Left lung (tissue), 10 donors: ENCODE data around the gene ELL. TPM values are rescaled to one million over a fixed set of nuclear protein-coding genes. Genes with fewer than 3 reads are reported as not detected.
"Not testable (repeated sequence)": the region's sequence is repeated elsewhere in the genome, so short reads cannot be mapped to it uniquely, and the experiment has no call there.

Experiments used
- ATAC-seq: fragments of 200-7000 bp; cut with Tn5 transposase; one replicate; pipeline ENCODE4 v1.9.1; 2020; ENCODE audit warnings: moderate library complexity
- DNase-seq, 4 donors: peaks; one replicate each; pipeline ENCODE4 v3.0.0-alpha.2; 2013 to 2020
- H3K27ac ChIP-seq, 2 donors: fragments of 200-600 bp; sonication (generic) in 1 of 2; one replicate each; pipeline versions ENCODE4 v1.5.0 to v1.8.0; 2020 to 2021
- H3K27me3 ChIP-seq, 2 donors: fragments of 200-600 bp; sonication (generic) in 1 of 2; one replicate each; pipeline versions ENCODE4 v1.5.0 to v1.8.0; 2020 to 2021
- H3K36me3 ChIP-seq, 2 donors: fragments of 200-600 bp; sonication (generic) in 1 of 2; one replicate each; pipeline versions ENCODE4 v1.5.0 to v1.8.0; 2020 to 2021
- H3K4me1 ChIP-seq, 2 donors: fragments of 200-600 bp; one replicate each; pipeline ENCODE4 v1.8.0; 2021
- H3K4me3 ChIP-seq, 2 donors: fragments of 200-600 bp; sonication (generic) in 1 of 2; one replicate each; pipeline versions ENCODE4 v1.5.0 to v1.8.0; 2020 to 2021; ENCODE audit warnings: mild to moderate bottlenecking in 1 of 2
- H3K9me3 ChIP-seq, 2 donors: fragments of 200-600 bp; sonication (generic) in 1 of 2; one replicate each; pipeline versions ENCODE4 v1.5.0 to v1.8.0; 2020 to 2021
- CTCF ChIP-seq, 2 donors: fragments of 200-600 bp; sonication (generic) in 1 of 2; IDR thresholded peaks; one replicate each; pipeline versions ENCODE4 v1.5.0 to v1.8.0; 2021; ENCODE audit warnings: antibody characterized with exemption in 2 of 2
- intact Hi-C, 2 donors: fragments of 100-400 bp; cut with DNase I; formaldehyde crosslinking; loops; one replicate each; pipeline versions ENCODE4 v1.11.2 to v1.14.2; 2022
- polyA plus RNA-seq, 6 donors: library from polyadenylated mRNA; unstranded; fragments of 120-200 nt; gene quantifications; one replicate each; pipeline ENCODE4 v1.2.1, GENCODE V29; 2013; ENCODE audit not compliant: insufficient read length in 6 of 6
- total RNA-seq, 2 donors: library from RNA; stranded (reverse); fragmentation: NEBNext Ultra II Directional; extraction: Animal tissue kit (Norgen Biotek cat#: 25700); gene quantifications; one replicate each; pipeline ENCODE4 v1.2.1, GENCODE V29; 2021
- donor health status: DM: no; HTN: yes; CAD: no.
- donor health status: DM: no; HTN: no; CAD: no.

The ELL gene
- total and polyA plus RNA-seq, 8 donors: 8.5 to 22.9 (median 9.9) TPM

GRCh38 chr19:18532168-18532890, 10.5 kb upstream of the ELL start:
- H3K36me3 ChIP-seq: peaks cover 0 to 65% of the 10 kb centered on the region in 2 donors
- DNase-seq: no peak
- no peak for ATAC-seq

DNA sequence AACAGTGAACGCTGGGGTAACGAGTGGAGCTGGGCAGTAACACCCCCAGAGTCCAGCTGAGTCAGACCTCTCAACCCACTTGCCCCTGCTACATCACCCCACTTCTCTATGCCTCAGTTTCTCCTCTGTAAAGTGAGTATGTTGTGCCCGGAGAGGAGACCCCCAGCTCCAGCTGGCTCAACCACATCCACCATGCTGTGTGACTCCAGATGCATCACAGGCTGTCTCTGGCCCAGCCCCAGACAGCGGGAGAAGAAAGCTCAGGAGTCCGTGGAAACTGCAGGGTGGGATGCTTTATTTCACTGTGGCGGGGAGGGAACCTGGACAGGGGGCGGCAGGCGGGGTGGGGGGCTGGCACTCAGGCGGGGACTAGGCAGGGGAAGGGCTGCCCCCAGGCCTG, 9.6 kb upstream of the ELL start:
- no peaks in the 10 kb centered on the region for H3K9me3 ChIP-seq
- H3K4me1 ChIP-seq: no peaks in the 10 kb centered on the region
- H3K27me3 ChIP-seq: no peaks in the 10 kb centered on the region
- H3K4me3 ChIP-seq: no peak overlapping the region
- DNase-seq (no peak), ATAC-seq (no peak)
- no peak overlapping the region for H3K27ac ChIP-seq
- intact Hi-C loops: no loop called here
- H3K36me3 ChIP-seq: peaks cover 0 to 56% of the 10 kb centered on the region in 2 donors
- TF ChIP-seq CTCF (IDR thresholded peaks at IDR 0.05): no peak

More at GRCh38 chr19:18532168-18532890, 10.5 kb upstream of the ELL start:
- Histone ChIP-seq H3K4me1 (no peaks in the 10 kb centered on the region), H3K4me3 (no peak overlapping the region), H3K9me3 (no peaks in the 10 kb centered on the region), H3K27me3 (no peaks in the 10 kb centered on the region), H3K27ac (no peak overlapping the region)
- intact Hi-C loops: no loop called here
- TF ChIP-seq CTCF (IDR thresholded peaks at IDR 0.05): no peak

- ATAC-seq (no peak), DNase-seq (no peak)
- Histone ChIP-seq H3K4me1 (no peaks in the 10 kb centered on the region), H3K9me3 (no peaks in the 10 kb centered on the region), H3K4me3 (no peak overlapping the region), H3K27me3 (no peaks in the 10 kb centered on the region), H3K36me3 (peaks cover 0 to 39% of the 10 kb centered on the region in 2 donors), H3K27ac (no peak overlapping the region)
- intact Hi-C loops: no loop called here
- no peak for TF ChIP-seq CTCF (IDR thresholded peaks at IDR 0.05)
These were observed 7.9 kb upstream of the ELL start for GRCh38 chr19:18529782-18530181.

- Histone ChIP-seq H3K36me3 (peaks cover 0 to 6% of the 10 kb centered on the region in 2 donors), H3K4me1 (peaks cover 0 to 5% of the 10 kb centered on the region in 2 donors), H3K27me3 (no peaks in the 10 kb centered on the region), H3K9me3 (no peaks in the 10 kb centered on the region), H3K4me3 (no peak overlapping the region), H3K27ac (no peak overlapping the region)
- ATAC-seq: no peak
- intact Hi-C loops: no loop called here
- TF ChIP-seq CTCF (IDR thresholded peaks at IDR 0.05): no peak
- no peak for DNase-seq
These were observed 4.4 kb upstream of the ELL start for GRCh38 chr19:18526316-18526715.

GRCh38 chr19:18523841-18524240, 2.0 kb upstream of the ELL start:
- DNase-seq (no peak), ATAC-seq (no peak)
- Histone ChIP-seq H3K27ac (no peak overlapping the region), H3K27me3 (no peaks in the 10 kb centered on the region), H3K4me3 (no peak overlapping the region), H3K36me3 (no peaks in the 10 kb centered on the region), H3K4me1 (peaks cover 13 to 20% of the 10 kb centered on the region in 2 donors), H3K9me3 (no peaks in the 10 kb centered on the region)
- TF ChIP-seq CTCF (IDR thresholded peaks at IDR 0.05): no peak
- intact Hi-C loops: no loop called here

GRCh38 chr19:18522862-18523440, 1.1 kb upstream of the ELL start:
- ATAC-seq, H3K9me3 ChIP-seq, H3K27me3 ChIP-seq, DNase-seq, intact Hi-C loops, H3K36me3 ChIP-seq: not testable (repeated sequence)
- H3K27ac ChIP-seq: peak overlapping the region in 1 of 2 donors; percentile 58
- H3K4me1 ChIP-seq: peaks cover 17 to 28% of the 10 kb centered on the region in 2 donors
- H3K4me3 ChIP-seq: peak overlapping the region in 1 of 2 donors; percentile 25
